SK-N-SH (cell line): Measurements from ENCODE around the gene METTL26. TPM values are rescaled to one million over a fixed set of nuclear protein-coding genes. Genes with fewer than 3 reads are reported as not detected.

Experiments used
- CTCF ChIA-PET: fragments of 300-600, 350-600 bp; formaldehyde crosslinking; extraction: SDS; loops from one replicate; lab custom pipeline; 2021; lab: Yijun Ruan, JAX
- POLR2A ChIA-PET: fragments of 350-600 bp; sonication (Branson Sonifier 250); formaldehyde crosslinking; extraction: SDS; loops from one replicate; lab custom pipeline; 2020; ENCODE audit warnings: antibody characterized with exemption, inconsistent platforms; lab: Yijun Ruan, JAX
- DNase-seq: peaks from one replicate; pipeline ENCODE4 v3.0.0; 2012
- H2AFZ ChIP-seq: fragments of 200-600 bp; sonication (generic); 2 replicates; pipeline ENCODE4 v1.8.1; 2016; ENCODE audit warnings: antibody characterized with exemption, mild to moderate bottlenecking, low read depth
- H3F3A ChIP-seq: fragments of 200-600 bp; sonication (generic); replicated peaks from 2 replicates; pipeline ENCODE3; 2016; ENCODE audit warnings: antibody characterized with exemption, mild to moderate bottlenecking; ENCODE audit not compliant: insufficient read depth
- H3K27ac ChIP-seq, 2 experiments: fragments of 200-500 bp in 1 of 2; fragments of 200-600 bp in 1 of 2; sonication (Bioruptor generic) in 1 of 2; sonication (generic), shearing (Covaris generic) in 1 of 2; 2 replicates each; pipeline versions ENCODE4 v1.5.1 to v1.6.1; 2014 to 2016; ENCODE audit warnings: low read depth in 2 of 2, inconsistent platforms in 1 of 2, low read length in 1 of 2, mild to moderate bottlenecking in 1 of 2, mixed read lengths in 1 of 2
- H3K27me3 ChIP-seq: fragments of 200-600 bp; sonication (generic), shearing (Covaris generic); 2 replicates; pipeline ENCODE4 v1.6.1; 2016; ENCODE audit warnings: mixed run types; ENCODE audit not compliant: insufficient read depth
- H3K36me3 ChIP-seq, 2 experiments: fragments of 200-500 bp in 1 of 2; fragments of 200-600 bp in 1 of 2; sonication (Bioruptor generic) in 1 of 2; sonication (generic) in 1 of 2; replicated peaks in 1 of 2; 2 replicates each; pipeline versions ENCODE3 to v1.5.1; 2014 to 2016; ENCODE audit warnings: low read length in 1 of 2, mild to moderate bottlenecking in 1 of 2; ENCODE audit not compliant: insufficient read depth in 2 of 2, control insufficient read depth in 1 of 2
- H3K4me1 ChIP-seq, 2 experiments: fragments of 200-500 bp in 1 of 2; fragments of 200-600 bp in 1 of 2; sonication (Bioruptor generic) in 1 of 2; sonication (generic), shearing (Covaris generic) in 1 of 2; 2 replicates each; pipeline versions ENCODE4 v1.5.1 to v1.6.1; 2014 to 2016; ENCODE audit warnings: low read depth in 1 of 2, low read length in 1 of 2, mixed run types in 1 of 2; ENCODE audit not compliant: insufficient read depth in 2 of 2, control insufficient read depth in 1 of 2
- H3K4me2 ChIP-seq: fragments of 200-600 bp; sonication (generic), shearing (Covaris generic); 2 replicates; pipeline ENCODE4 v1.6.1; 2017; ENCODE audit warnings: mixed run types
- H3K4me3 ChIP-seq, 2 experiments: fragments of 200-500 bp in 1 of 2; fragments of 200-600 bp in 1 of 2; sonication (Bioruptor generic) in 1 of 2; sonication (generic), shearing (Covaris generic) in 1 of 2; 2 replicates each; pipeline versions ENCODE4 v1.5.1 to v1.8.1; 2014 to 2016; ENCODE audit warnings: low read depth in 2 of 2, inconsistent platforms in 1 of 2, low read length in 1 of 2, mild to moderate bottlenecking in 1 of 2, mixed read lengths in 1 of 2, moderate library complexity in 1 of 2
- H3K79me2 ChIP-seq: fragments of 200-600 bp; sonication (generic); 2 replicates; pipeline ENCODE4 v1.8.1; 2017; ENCODE audit warnings: mild to moderate bottlenecking; ENCODE audit not compliant: insufficient read depth
- H3K9ac ChIP-seq: fragments of 200-600 bp; sonication (generic); 2 replicates; pipeline ENCODE4 v1.6.1; 2017; ENCODE audit warnings: mixed run types
- H3K9me2 ChIP-seq: fragments of 200-600 bp; sonication (generic); 2 replicates; pipeline ENCODE4 v1.6.1; 2017; ENCODE audit warnings: mixed run types
- H3K9me3 ChIP-seq: fragments of 200-600 bp; sonication (generic); 2 replicates; pipeline ENCODE4 v1.6.1; 2017; ENCODE audit warnings: mixed run types, mild to moderate bottlenecking, moderate library complexity
- H4K20me1 ChIP-seq: fragments of 200-600 bp; sonication (generic); 2 replicates; pipeline ENCODE4 v1.6.1; 2017; ENCODE audit warnings: mild to moderate bottlenecking, mixed run types; ENCODE audit not compliant: insufficient read depth
- CHD2 ChIP-seq: fragments of 150-350 bp; IDR thresholded peaks from 2 replicates; pipeline ENCODE4 v1.6.1; 2018; ENCODE audit warnings: low read length; ENCODE audit not compliant: partially characterized antibody
- CTCF ChIP-seq: fragments of 200-600 bp; sonication (generic); IDR thresholded peaks from 2 replicates; pipeline ENCODE4 v1.6.1; 2017; ENCODE audit warnings: antibody characterized with exemption, mild to moderate bottlenecking, moderate library complexity
- EP300 ChIP-seq, 2 experiments: IDR thresholded peaks; 2 replicates each; pipeline versions ENCODE4 v1.4.0 to v1.6.1; 2012; ENCODE audit warnings: borderline replicate concordance in 1 of 2, low read depth in 1 of 2, low read length in 1 of 2
- FOXJ3 ChIP-seq: sonication (generic); formaldehyde crosslinking; IDR thresholded peaks from 2 replicates; pipeline ENCODE4 v1.5.1; 2020; ENCODE audit warnings: mild to moderate bottlenecking, missing genetic modification reagents
- GABPA ChIP-seq: IDR thresholded peaks from 2 replicates; pipeline ENCODE4 v1.4.0; 2012; ENCODE audit warnings: low read depth, mild to moderate bottlenecking
- IRF3 ChIP-seq: fragments of 150-350 bp; IDR thresholded peaks from 2 replicates; pipeline ENCODE4 v1.6.1; 2016; ENCODE audit warnings: mild to moderate bottlenecking, low read depth, low read length
- JUND ChIP-seq: IDR thresholded peaks from 2 replicates; pipeline ENCODE4 v1.4.0; 2012
- NFIC ChIP-seq: IDR thresholded peaks from 2 replicates; pipeline ENCODE4 v1.4.0; 2012; ENCODE audit warnings: borderline replicate concordance
- NRF1 ChIP-seq: IDR thresholded peaks from 2 replicates; pipeline ENCODE4 v1.6.1; 2012; ENCODE audit warnings: low read depth, mild to moderate bottlenecking, low read length
- POLR2AphosphoS5 ChIP-seq: IDR thresholded peaks from 2 replicates; pipeline ENCODE4 v1.6.1; 2012; ENCODE audit warnings: low read depth, low read length
- RCOR1 ChIP-seq: fragments of 150-350 bp; IDR thresholded peaks from 2 replicates; pipeline ENCODE4 v1.6.1; 2017; ENCODE audit warnings: antibody characterized with exemption, low read length
- REST ChIP-seq: IDR thresholded peaks from 2 replicates; pipeline ENCODE4 v1.6.1; 2012; ENCODE audit warnings: mild to moderate bottlenecking, low read depth, low read length, moderate library complexity
- RFX5 ChIP-seq: IDR thresholded peaks from 2 replicates; pipeline ENCODE4 v1.6.1; 2012; ENCODE audit warnings: mild to moderate bottlenecking, improper control_type of control experiment, low read length
- RXRA ChIP-seq: IDR thresholded peaks from 2 replicates; pipeline ENCODE4 v1.4.0; 2012; ENCODE audit warnings: low read depth, mild to moderate bottlenecking, borderline replicate concordance
- SMC3 ChIP-seq: IDR thresholded peaks from 2 replicates; pipeline ENCODE4 v1.6.1; 2012; ENCODE audit warnings: low read depth, low read length, improper control_type of control experiment
- TCF12 ChIP-seq: IDR thresholded peaks from 2 replicates; pipeline ENCODE4 v1.4.0; 2012
- TEAD4 ChIP-seq: IDR thresholded peaks from 2 replicates; pipeline ENCODE4 v1.4.0; 2012; ENCODE audit warnings: mild to moderate bottlenecking, borderline replicate concordance; ENCODE audit not compliant: insufficient read depth
- WGBS: methylation state at CpG from one replicate; pipeline ENCODE4 v1.1.6; 2017; ENCODE audit warnings: low lambda C conversion rate; 5-methylcytosine and 5-hydroxymethylcytosine counted together
- polyA plus RNA-seq, 3 experiments: library from polyadenylated mRNA; depleted of rRNA; stranded (reverse); fragments of >200 nt; gene quantifications; 2 replicates each; pipeline ENCODE4 v1.2.3, GENCODE V29; 2012
- TF ChIP-seq, protein P1 (sequence below): IDR thresholded peaks from 2 replicates; pipeline ENCODE4 v1.4.0; 2012; ENCODE audit warnings: low read depth, borderline replicate concordance
- TF ChIP-seq, protein P2 (sequence below): IDR thresholded peaks from 2 replicates; pipeline ENCODE4 v1.4.0; 2012; ENCODE audit warnings: low read depth, borderline replicate concordance

The METTL26 gene
- polyA plus RNA-seq, 1 of the 3 experiments (the other 2 are of a cell fraction): 167 TPM

DNA sequence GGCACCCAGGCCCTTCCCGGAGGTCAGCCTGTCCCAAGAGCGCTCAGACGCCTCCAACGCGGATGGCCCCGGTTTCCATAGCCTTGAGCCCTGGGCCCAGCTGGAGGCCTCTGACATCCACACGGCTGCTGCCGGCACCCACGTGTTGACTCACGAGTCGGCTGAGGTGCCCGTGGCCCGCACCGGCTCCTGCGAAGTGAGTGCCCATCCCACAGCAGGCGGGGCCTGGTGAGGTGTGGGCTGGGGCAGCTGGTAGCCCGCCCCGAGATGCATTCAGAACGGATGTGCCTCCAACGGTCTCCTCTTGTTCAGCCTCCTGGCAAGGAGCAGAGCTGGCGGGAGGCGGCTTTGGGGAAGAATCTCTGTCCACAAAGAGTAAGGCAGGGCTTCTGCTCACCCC lies 15.7 kb upstream of the METTL26 start:
- Histone ChIP-seq H3K79me2 (peaks cover 19% of the 10 kb centered on the region; the same call in 1 of the 2 replicates), H3K9ac (no peak overlapping the region), H3K9me2 (no peaks in the 10 kb centered on the region), H3K27me3 (no peaks in the 10 kb centered on the region), H3K36me3 (peaks cover 0 to 29% of the 10 kb centered on the region in 2 experiments), H3K27ac (no peak overlapping the region), H4K20me1 (no peaks in the 10 kb centered on the region), H3K4me1 (peaks cover 4 to 29% of the 10 kb centered on the region in 2 experiments; a peak in 2 of 4 replicates), H3K4me2 (no peak overlapping the region), H2AFZ (no peak overlapping the region), H3K4me3 (no peak overlapping the region), H3F3A (peaks cover 5% of the 10 kb centered on the region), H3K9me3 (no peaks in the 10 kb centered on the region)
- CTCF ChIA-PET: interaction anchor here (1.1 to 7.8 kb wide), 3 partner anchors 8 to 28 kb away, joined by 3 to 92 read pairs (median 69); partner anchors contain the start of genes RHOT2 and STUB1
- TF ChIP-seq JUND: no peak
- TF ChIP-seq, protein P1, sequence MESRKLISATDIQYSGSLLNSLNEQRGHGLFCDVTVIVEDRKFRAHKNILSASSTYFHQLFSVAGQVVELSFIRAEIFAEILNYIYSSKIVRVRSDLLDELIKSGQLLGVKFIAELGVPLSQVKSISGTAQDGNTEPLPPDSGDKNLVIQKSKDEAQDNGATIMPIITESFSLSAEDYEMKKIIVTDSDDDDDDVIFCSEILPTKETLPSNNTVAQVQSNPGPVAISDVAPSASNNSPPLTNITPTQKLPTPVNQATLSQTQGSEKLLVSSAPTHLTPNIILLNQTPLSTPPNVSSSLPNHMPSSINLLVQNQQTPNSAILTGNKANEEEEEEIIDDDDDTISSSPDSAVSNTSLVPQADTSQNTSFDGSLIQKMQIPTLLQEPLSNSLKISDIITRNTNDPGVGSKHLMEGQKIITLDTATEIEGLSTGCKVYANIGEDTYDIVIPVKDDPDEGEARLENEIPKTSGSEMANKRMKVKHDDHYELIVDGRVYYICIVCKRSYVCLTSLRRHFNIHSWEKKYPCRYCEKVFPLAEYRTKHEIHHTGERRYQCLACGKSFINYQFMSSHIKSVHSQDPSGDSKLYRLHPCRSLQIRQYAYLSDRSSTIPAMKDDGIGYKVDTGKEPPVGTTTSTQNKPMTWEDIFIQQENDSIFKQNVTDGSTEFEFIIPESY: no peak
- TF ChIP-seq POLR2AphosphoS5: no peak
- no peak for TF ChIP-seq EP300 (IDR thresholded peaks at IDR 0.05; ENCODE audit: borderline replicate concordance in 1 of 2, low read depth in 1 of 2, low read length in 1 of 2)
- no peak for TF ChIP-seq NFIC
- no peak for TF ChIP-seq GABPA
- no peak for TF ChIP-seq TCF12
- TF ChIP-seq, protein P2, sequence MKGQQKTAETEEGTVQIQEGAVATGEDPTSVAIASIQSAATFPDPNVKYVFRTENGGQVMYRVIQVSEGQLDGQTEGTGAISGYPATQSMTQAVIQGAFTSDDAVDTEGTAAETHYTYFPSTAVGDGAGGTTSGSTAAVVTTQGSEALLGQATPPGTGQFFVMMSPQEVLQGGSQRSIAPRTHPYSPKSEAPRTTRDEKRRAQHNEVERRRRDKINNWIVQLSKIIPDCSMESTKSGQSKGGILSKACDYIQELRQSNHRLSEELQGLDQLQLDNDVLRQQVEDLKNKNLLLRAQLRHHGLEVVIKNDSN: no peak
- no peak for TF ChIP-seq RXRA
- TF ChIP-seq NRF1: no peak
- TF ChIP-seq CHD2: no peak
- TF ChIP-seq IRF3: no peak
- TF ChIP-seq CTCF: no peak
- no peak for TF ChIP-seq SMC3
- TF ChIP-seq TEAD4: no peak
- TF ChIP-seq REST: no peak
- no peak for TF ChIP-seq RCOR1
- TF ChIP-seq RFX5: no peak
- TF ChIP-seq FOXJ3 (CRISPR knock-in tag): no peak
- no peak for DNase-seq
- POLR2A ChIA-PET: interaction anchor here (1.2 to 2.0 kb wide), 2 partner anchors 9 to 27 kb away, joined by 3 to 13 read pairs; no protein-coding TSS in a partner anchor
- WGBS: 100% methylated on average over 1 of the region's 22 CpGs
